Sigmoid colon (tissue), 7 donors: ENCODE data around the gene VDAC1. TPM values are rescaled to one million over a fixed set of nuclear protein-coding genes. Genes with fewer than 3 reads are reported as not detected.

Source experiments
- DNase-seq: peaks from one replicate; pipeline ENCODE4 v3.0.0-alpha.2; 2019
- H3K27ac ChIP-seq, 4 donors: fragments of 200-600 bp; sonication (generic); one replicate each; pipeline ENCODE4 v1.5.1; 2016 to 2019; ENCODE audit warnings: mild to moderate bottlenecking in 1 of 4
- H3K27me3 ChIP-seq, 3 donors: fragments of 200-600 bp; sonication (generic); one replicate each; pipeline ENCODE4 v1.5.1; 2019; ENCODE audit warnings: mild to moderate bottlenecking in 1 of 3
- H3K36me3 ChIP-seq, 4 donors: fragments of 200-600 bp; sonication (generic); one replicate each; pipeline ENCODE4 v1.5.1; 2016 to 2019
- H3K4me1 ChIP-seq, 4 donors: fragments of 200-600 bp; sonication (generic); one replicate each; pipeline ENCODE4 v1.5.1; 2017 to 2019
- H3K4me3 ChIP-seq, 4 donors: fragments of 200-600 bp; sonication (generic); one replicate each; pipeline ENCODE4 v1.5.1; 2017 to 2019; ENCODE audit warnings: mild to moderate bottlenecking in 2 of 4, moderate library complexity in 1 of 4
- H3K9me3 ChIP-seq, 4 donors: fragments of 200-600 bp in 3 of 4; sonication (generic) in 3 of 4; one replicate each; pipeline versions ENCODE4 v1.5.1 to v1.6.1; 2013 to 2019
- EP300 ChIP-seq, 4 donors: sonication (generic); formaldehyde crosslinking; IDR thresholded peaks; one replicate each; pipeline ENCODE4 v1.6.1; 2017; ENCODE audit warnings: antibody characterized with exemption in 4 of 4
- POLR2A ChIP-seq, 2 donors: fragments of 450-650 bp; IDR thresholded peaks; one replicate each; pipeline ENCODE4 v1.6.1; 2016; ENCODE audit warnings: antibody characterized with exemption in 2 of 2, mild to moderate bottlenecking in 2 of 2, moderate library complexity in 2 of 2
- POLR2AphosphoS5 ChIP-seq, 4 donors: sonication (generic); formaldehyde crosslinking; IDR thresholded peaks; one replicate each; pipeline ENCODE4 v1.6.1; 2017; ENCODE audit warnings: antibody characterized with exemption in 4 of 4
- WGBS, 2 donors: extraction: QIAGEN DNeasy Blood & Tissue Kit; methylation state at CpG; one replicate each; pipeline ENCODE4 v1.1.7; 2013; 5-methylcytosine and 5-hydroxymethylcytosine counted together
- intact Hi-C: fragments of 100-400 bp; cut with DNase I; formaldehyde crosslinking; loops from one replicate; pipeline ENCODE4 v1.15.1; 2023
- polyA plus RNA-seq, 3 donors: library from polyadenylated mRNA; stranded (reverse); fragments of 200-250 nt; gene quantifications; one replicate each; pipeline ENCODE4 v1.2.3, GENCODE V29; 2013
- total RNA-seq, 4 donors: library from RNA; depleted of rRNA; stranded (reverse); fragments of >200 nt; gene quantifications; one replicate each; pipeline ENCODE4 v1.1.0, GENCODE V29; 2016
- TF ChIP-seq, protein P1 (sequence below), 4 experiments: fragments of 450-650 bp in 3 of 4; fragments of 200-600 bp in 1 of 4; IDR thresholded peaks; one replicate each; pipeline ENCODE4 v1.5.1; 2016 to 2019; ENCODE audit warnings: antibody characterized with exemption in 4 of 4, mild to moderate bottlenecking in 3 of 4, moderate library complexity in 2 of 4
- donor health status: healthy with polysubstance abuse.
- donor health status: Bipolar disorder and iron deficiency.
- donor health status: healthy.

Gene VDAC1
- total and polyA plus RNA-seq, 7 donors = 71.3 to 361 (median 99.2) TPM

GRCh38 chr5:134048864-134049263 is 44.1 kb upstream of the VDAC1 start:
- H3K36me3 ChIP-seq = no peaks in the 10 kb centered on the region
- H3K27ac ChIP-seq = no peak overlapping the region
- no peak for DNase-seq
- TF ChIP-seq EP300 (IDR thresholded peaks at IDR 0.05) (no peak), POLR2AphosphoS5 (IDR thresholded peaks at IDR 0.05) (no peak), POLR2A (IDR thresholded peaks at IDR 0.05) (no peak)
- TF ChIP-seq, protein P1, sequence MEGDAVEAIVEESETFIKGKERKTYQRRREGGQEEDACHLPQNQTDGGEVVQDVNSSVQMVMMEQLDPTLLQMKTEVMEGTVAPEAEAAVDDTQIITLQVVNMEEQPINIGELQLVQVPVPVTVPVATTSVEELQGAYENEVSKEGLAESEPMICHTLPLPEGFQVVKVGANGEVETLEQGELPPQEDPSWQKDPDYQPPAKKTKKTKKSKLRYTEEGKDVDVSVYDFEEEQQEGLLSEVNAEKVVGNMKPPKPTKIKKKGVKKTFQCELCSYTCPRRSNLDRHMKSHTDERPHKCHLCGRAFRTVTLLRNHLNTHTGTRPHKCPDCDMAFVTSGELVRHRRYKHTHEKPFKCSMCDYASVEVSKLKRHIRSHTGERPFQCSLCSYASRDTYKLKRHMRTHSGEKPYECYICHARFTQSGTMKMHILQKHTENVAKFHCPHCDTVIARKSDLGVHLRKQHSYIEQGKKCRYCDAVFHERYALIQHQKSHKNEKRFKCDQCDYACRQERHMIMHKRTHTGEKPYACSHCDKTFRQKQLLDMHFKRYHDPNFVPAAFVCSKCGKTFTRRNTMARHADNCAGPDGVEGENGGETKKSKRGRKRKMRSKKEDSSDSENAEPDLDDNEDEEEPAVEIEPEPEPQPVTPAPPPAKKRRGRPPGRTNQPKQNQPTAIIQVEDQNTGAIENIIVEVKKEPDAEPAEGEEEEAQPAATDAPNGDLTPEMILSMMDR (IDR thresholded peaks at IDR 0.05) = no peak
- H3K4me3 ChIP-seq = no peak overlapping the region
- no peaks in the 10 kb centered on the region for H3K9me3 ChIP-seq
- H3K4me1 ChIP-seq = no peaks in the 10 kb centered on the region
- intact Hi-C loops = no loop called here
- no peaks in the 10 kb centered on the region for H3K27me3 ChIP-seq

GRCh38 chr5:134047687-134048056 is 42.9 kb upstream of the VDAC1 start:
- no peaks in the 10 kb centered on the region for H3K4me1 ChIP-seq
- 95 to 96% methylated on average over 8 of the region's 8 CpGs for WGBS, 2 donors
- no peak overlapping the region for H3K4me3 ChIP-seq
- H3K27me3 ChIP-seq = no peaks in the 10 kb centered on the region
- intact Hi-C loops = no loop called here
- no peaks in the 10 kb centered on the region for H3K36me3 ChIP-seq
- DNase-seq = no peak
- TF ChIP-seq EP300 (IDR thresholded peaks at IDR 0.05) (no peak), POLR2AphosphoS5 (IDR thresholded peaks at IDR 0.05) (no peak)
- no peak overlapping the region for H3K27ac ChIP-seq
- H3K9me3 ChIP-seq = no peaks in the 10 kb centered on the region

DNA sequence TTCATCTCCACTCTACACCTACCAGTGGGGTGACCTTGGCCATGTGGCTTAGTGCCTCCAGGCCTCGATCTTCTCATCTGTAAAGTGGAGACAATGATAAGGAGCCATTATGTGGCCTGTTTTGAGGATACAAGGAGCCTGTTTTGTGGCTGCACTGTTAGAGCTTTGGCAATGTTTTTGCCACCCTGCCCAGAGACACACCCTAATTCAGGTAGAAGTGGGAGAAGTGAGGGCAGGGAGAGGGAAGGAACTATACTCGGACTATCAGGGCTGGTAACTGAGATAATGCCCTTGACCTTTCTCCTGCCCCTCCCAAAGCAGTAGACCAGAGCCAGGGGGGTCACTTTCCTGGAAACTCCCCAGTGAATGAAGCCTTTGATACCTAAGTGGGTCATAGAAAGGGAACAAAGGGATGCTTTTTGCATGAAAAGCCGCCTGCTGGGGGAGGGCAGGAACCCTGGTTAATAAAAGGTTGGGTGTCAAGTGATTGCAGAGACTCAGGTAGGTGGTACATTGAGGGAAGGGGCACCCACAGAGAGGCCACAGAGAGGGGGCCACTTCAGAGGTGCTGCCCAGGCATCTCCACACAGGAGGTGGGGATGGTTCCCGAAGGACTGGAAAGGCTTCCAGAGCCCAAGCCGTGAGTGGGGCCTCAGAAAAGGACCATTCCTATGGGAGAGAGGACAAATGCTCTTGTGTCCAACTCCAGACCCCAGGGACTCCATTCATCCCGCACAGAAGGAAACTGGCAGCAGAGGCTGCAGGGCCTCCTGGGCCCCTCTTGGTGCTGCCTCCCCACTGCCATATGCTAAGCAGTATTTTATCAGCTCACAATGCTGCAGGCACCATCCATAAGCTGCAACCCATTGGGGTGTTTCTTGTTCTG is 42.3 kb upstream of the VDAC1 start:
- 69 to 79% methylated on average over 6 of the region's 6 CpGs for WGBS, 2 donors
- intact Hi-C loops = no loop called here
- H3K27ac ChIP-seq = no peak overlapping the region
- no peaks in the 10 kb centered on the region for H3K9me3 ChIP-seq
- no peak for TF ChIP-seq POLR2AphosphoS5 (IDR thresholded peaks at IDR 0.05)
- TF ChIP-seq EP300 (IDR thresholded peaks at IDR 0.05) = no peak
- TF ChIP-seq, protein P1 (IDR thresholded peaks at IDR 0.05) = no peak
- no peak for TF ChIP-seq POLR2A (IDR thresholded peaks at IDR 0.05)
- no peaks in the 10 kb centered on the region for H3K4me1 ChIP-seq
- H3K4me3 ChIP-seq = no peak overlapping the region
- no peaks in the 10 kb centered on the region for H3K27me3 ChIP-seq
- H3K36me3 ChIP-seq = no peaks in the 10 kb centered on the region
- DNase-seq = no peak

DNA sequence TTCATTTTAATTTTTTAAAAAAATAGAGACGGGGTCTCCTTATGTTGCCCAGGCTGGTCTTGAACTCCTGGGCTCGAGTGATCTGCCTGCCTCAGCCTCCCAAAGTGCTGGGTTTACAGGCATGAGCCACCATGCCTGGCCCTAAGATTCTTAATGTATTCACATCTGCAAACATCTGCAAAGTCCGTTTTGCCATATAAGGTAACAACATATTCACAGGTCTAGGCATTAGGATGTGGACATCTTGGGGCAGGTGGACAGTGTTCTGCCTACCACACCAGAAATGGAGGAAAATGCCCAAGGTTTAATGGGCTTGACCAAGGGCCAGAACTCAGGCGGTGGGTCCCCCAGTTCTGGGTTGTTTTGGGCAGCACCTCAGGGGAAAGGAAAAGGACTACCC is 41.6 kb upstream of the VDAC1 start:
- no peak for DNase-seq
- TF ChIP-seq EP300 (IDR thresholded peaks at IDR 0.05) (no peak), POLR2AphosphoS5 (IDR thresholded peaks at IDR 0.05) (no peak), POLR2A (IDR thresholded peaks at IDR 0.05) (no peak)
- TF ChIP-seq, protein P1 (IDR thresholded peaks at IDR 0.05) = no peak

GRCh38 chr5:134043793-134044792 is 39.3 kb upstream of the VDAC1 start:
- no peaks in the 10 kb centered on the region for H3K27me3 ChIP-seq
- TF ChIP-seq POLR2AphosphoS5 (IDR thresholded peaks at IDR 0.05) (no peak), EP300 (IDR thresholded peaks at IDR 0.05) (no peak), POLR2A (IDR thresholded peaks at IDR 0.05) (no peak)
- TF ChIP-seq, protein P1 (IDR thresholded peaks at IDR 0.05) = no peak
- 86 to 88% methylated on average over 18 of the region's 18 CpGs for WGBS, 2 donors
- no peaks in the 10 kb centered on the region for H3K4me1 ChIP-seq
- DNase-seq = no peak
- H3K9me3 ChIP-seq = no peaks in the 10 kb centered on the region
- no peaks in the 10 kb centered on the region for H3K36me3 ChIP-seq
- intact Hi-C loops = loop anchor here (5.0 kb wide), 1 partner anchor 53 kb away; no protein-coding TSS in a partner anchor
- H3K4me3 ChIP-seq = no peak overlapping the region
- no peak overlapping the region for H3K27ac ChIP-seq

More for the DNA sequence above, 41.6 kb upstream of the VDAC1 start:
- Histone ChIP-seq H3K9me3 (no peaks in the 10 kb centered on the region), H3K36me3 (no peaks in the 10 kb centered on the region), H3K4me3 (no peak overlapping the region), H3K4me1 (no peaks in the 10 kb centered on the region), H3K27ac (no peak overlapping the region), H3K27me3 (no peaks in the 10 kb centered on the region)
- intact Hi-C loops = no loop called here
- 86 to 90% methylated on average over 4 of the region's 4 CpGs for WGBS, 2 donors
